Liver (tissue), 3 donors: ENCODE data around the gene KLF12.

Experiments used
- NR2F2 ChIP-seq: IDR thresholded peaks from 2 replicates; pipeline ENCODE4 v1.6.1; 2016; ENCODE audit warnings: antibody characterized with exemption
- TF ChIP-seq, protein P1 (sequence below): fragments of 150-350 bp; IDR thresholded peaks from 2 replicates; pipeline ENCODE4 v1.5.1; 2017; ENCODE audit warnings: improper control_type of control experiment, low read depth, low read length; ENCODE audit not compliant: missing input control
- donor health status: healthy.
- donor health status: healthy.

DNA sequence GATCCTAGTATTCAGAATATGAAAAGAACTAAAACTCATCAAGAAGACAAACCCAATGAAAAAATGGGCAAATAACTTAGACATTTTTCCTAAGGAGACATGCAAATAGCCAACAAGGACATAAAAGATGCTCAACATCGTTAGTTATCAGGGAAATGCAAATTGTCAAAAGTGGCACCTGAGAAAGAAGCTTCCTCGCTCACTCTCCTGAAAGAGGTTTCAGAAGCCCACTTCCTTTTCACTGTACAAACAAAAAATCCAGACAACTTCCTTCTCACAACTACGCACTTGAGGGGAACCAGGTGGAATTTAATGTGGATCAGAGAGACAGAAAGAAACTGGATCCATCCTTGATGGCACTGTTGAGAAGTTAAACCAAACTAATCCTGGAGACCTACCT lies 41.5 kb downstream of the KLF12 start:
- TF ChIP-seq, protein P1, sequence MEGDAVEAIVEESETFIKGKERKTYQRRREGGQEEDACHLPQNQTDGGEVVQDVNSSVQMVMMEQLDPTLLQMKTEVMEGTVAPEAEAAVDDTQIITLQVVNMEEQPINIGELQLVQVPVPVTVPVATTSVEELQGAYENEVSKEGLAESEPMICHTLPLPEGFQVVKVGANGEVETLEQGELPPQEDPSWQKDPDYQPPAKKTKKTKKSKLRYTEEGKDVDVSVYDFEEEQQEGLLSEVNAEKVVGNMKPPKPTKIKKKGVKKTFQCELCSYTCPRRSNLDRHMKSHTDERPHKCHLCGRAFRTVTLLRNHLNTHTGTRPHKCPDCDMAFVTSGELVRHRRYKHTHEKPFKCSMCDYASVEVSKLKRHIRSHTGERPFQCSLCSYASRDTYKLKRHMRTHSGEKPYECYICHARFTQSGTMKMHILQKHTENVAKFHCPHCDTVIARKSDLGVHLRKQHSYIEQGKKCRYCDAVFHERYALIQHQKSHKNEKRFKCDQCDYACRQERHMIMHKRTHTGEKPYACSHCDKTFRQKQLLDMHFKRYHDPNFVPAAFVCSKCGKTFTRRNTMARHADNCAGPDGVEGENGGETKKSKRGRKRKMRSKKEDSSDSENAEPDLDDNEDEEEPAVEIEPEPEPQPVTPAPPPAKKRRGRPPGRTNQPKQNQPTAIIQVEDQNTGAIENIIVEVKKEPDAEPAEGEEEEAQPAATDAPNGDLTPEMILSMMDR, result no peak
- TF ChIP-seq NR2F2, result no peak
